WTC11 (cell line): ENCODE data around the gene ABL1. TPM values are rescaled to one million over a fixed set of nuclear protein-coding genes. Genes with fewer than 3 reads are reported as not detected.

Experiments used
- CREB1 ChIP-seq: sonication (generic); formaldehyde crosslinking; IDR thresholded peaks from 2 replicates; pipeline ENCODE4 v1.8.0; 2023; ENCODE audit warnings: mild to moderate bottlenecking, missing genetic modification reagents
- CREM ChIP-seq: sonication (generic); formaldehyde crosslinking; IDR thresholded peaks from 2 replicates; pipeline ENCODE4 v1.8.1; 2022; ENCODE audit warnings: mild to moderate bottlenecking, missing genetic modification reagents, moderate library complexity
- ESRRA ChIP-seq: sonication (generic); formaldehyde crosslinking; IDR thresholded peaks from 2 replicates; pipeline ENCODE4 v1.8.1; 2022; ENCODE audit warnings: mild to moderate bottlenecking, missing genetic modification reagents, borderline replicate concordance
- NR1H2 ChIP-seq: sonication (generic); formaldehyde crosslinking; IDR thresholded peaks from 2 replicates; pipeline ENCODE4 v1.9.0; 2021; ENCODE audit warnings: mild to moderate bottlenecking, moderate library complexity, missing genetic modification reagents
- NR3C1 ChIP-seq: sonication (generic); formaldehyde crosslinking; conservative IDR thresholded peaks from 2 replicates; pipeline ENCODE4 v1.8.1; 2023; ENCODE audit warnings: low read depth, mild to moderate bottlenecking, missing genetic modification reagents
- RELA ChIP-seq: sonication (generic); formaldehyde crosslinking; IDR thresholded peaks from 2 replicates; pipeline ENCODE4 v1.8.1; 2022; ENCODE audit warnings: missing genetic modification reagents, mild to moderate bottlenecking, borderline replicate concordance
- ZNF416 ChIP-seq: fragments of 250-450 bp; sonication (Bioruptor Pico); IDR thresholded peaks from 2 replicates; pipeline ENCODE4 v1.9.0; 2021; ENCODE audit warnings: mild to moderate bottlenecking, inconsistent platforms
- total RNA-seq: library from RNA; stranded (reverse); gene quantifications from 3 replicates; pipeline ENCODE4 v1.2.3, GENCODE V29; 2021
- TF ChIP-seq, protein P1 (sequence below): fragments of 250-450 bp; sonication (Bioruptor Pico); IDR thresholded peaks from 2 replicates; pipeline ENCODE4 v1.9.0; 2021; ENCODE audit warnings: mild to moderate bottlenecking
- TF ChIP-seq, protein P2 (sequence below): sonication (generic); formaldehyde crosslinking; IDR thresholded peaks from 2 replicates; pipeline ENCODE4 v1.8.1; 2023; ENCODE audit warnings: mild to moderate bottlenecking, moderate library complexity, missing genetic modification reagents
- TF ChIP-seq, protein P3 (sequence below): sonication (generic); formaldehyde crosslinking; IDR thresholded peaks from 2 replicates; pipeline ENCODE4 v1.8.1; 2022; ENCODE audit warnings: low read depth, mild to moderate bottlenecking, moderate library complexity, missing genetic modification reagents, borderline replicate concordance
- TF ChIP-seq, protein P4 (sequence below): sonication (generic); formaldehyde crosslinking; IDR thresholded peaks from 2 replicates; pipeline ENCODE4 v1.8.0; 2022; ENCODE audit warnings: mild to moderate bottlenecking, missing genetic modification reagents
- TF ChIP-seq, protein P5 (sequence below): sonication (generic); formaldehyde crosslinking; IDR thresholded peaks from 2 replicates; pipeline ENCODE4 v1.8.0; 2022; ENCODE audit warnings: mild to moderate bottlenecking, missing genetic modification reagents
- TF ChIP-seq, protein P6 (sequence below): sonication (generic); formaldehyde crosslinking; IDR thresholded peaks from 2 replicates; pipeline ENCODE4 v1.8.1; 2023; ENCODE audit warnings: mild to moderate bottlenecking, missing genetic modification reagents, moderate library complexity
- TF ChIP-seq, protein P7 (sequence below): sonication (generic); formaldehyde crosslinking; IDR thresholded peaks from 2 replicates; pipeline ENCODE4 v1.8.1; 2023; ENCODE audit warnings: mild to moderate bottlenecking, missing genetic modification reagents, borderline replicate concordance
- TF ChIP-seq, protein P8 (sequence below): sonication (generic); formaldehyde crosslinking; IDR thresholded peaks from 2 replicates; pipeline ENCODE4 v1.8.1; 2022; ENCODE audit warnings: low read depth, missing genetic modification reagents, borderline replicate concordance

ABL1 gene
- total RNA-seq, 1 experiment from 2014 or later = 104 TPM

DNA sequence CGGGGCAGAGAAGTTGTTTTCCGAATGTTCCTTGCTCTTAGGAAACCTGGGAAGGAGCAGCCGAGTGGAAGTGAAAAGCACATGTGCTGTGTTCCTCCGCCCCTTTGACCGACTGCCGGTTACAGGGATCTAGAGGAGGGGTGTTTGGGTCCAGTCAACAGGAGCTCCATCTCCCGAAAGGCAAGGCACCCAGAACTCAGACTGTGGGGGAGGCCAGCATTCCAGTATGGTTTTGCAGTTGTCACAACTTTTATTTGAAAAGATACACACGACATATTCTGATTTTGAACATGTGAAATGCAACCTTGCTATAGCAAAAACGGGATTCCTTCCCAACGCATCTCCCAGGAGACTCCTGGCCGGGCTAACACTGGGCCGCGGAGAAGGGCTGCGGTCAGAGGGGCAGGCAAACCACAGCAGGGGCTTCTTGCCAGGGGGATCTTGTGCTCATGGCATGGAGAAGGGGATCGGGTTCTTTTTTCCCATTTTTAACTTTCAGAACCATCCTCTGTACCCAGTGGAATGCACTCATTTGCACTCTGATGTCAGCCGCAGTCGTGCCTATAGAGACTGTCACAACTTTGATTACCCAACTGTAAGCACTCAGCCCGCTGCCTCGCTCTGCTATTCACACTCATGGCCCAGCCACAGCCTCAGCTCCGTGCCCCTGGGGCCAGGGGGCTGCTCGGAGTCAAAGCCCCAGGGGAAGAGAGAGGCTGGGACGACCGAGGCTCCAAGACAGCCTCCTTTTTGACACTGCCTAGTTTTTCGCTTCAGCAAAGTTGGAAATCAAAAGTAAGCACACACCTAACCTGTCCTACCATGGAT is 57.6 kb downstream of the ABL1 start (continued):
- TF ChIP-seq, protein P1, sequence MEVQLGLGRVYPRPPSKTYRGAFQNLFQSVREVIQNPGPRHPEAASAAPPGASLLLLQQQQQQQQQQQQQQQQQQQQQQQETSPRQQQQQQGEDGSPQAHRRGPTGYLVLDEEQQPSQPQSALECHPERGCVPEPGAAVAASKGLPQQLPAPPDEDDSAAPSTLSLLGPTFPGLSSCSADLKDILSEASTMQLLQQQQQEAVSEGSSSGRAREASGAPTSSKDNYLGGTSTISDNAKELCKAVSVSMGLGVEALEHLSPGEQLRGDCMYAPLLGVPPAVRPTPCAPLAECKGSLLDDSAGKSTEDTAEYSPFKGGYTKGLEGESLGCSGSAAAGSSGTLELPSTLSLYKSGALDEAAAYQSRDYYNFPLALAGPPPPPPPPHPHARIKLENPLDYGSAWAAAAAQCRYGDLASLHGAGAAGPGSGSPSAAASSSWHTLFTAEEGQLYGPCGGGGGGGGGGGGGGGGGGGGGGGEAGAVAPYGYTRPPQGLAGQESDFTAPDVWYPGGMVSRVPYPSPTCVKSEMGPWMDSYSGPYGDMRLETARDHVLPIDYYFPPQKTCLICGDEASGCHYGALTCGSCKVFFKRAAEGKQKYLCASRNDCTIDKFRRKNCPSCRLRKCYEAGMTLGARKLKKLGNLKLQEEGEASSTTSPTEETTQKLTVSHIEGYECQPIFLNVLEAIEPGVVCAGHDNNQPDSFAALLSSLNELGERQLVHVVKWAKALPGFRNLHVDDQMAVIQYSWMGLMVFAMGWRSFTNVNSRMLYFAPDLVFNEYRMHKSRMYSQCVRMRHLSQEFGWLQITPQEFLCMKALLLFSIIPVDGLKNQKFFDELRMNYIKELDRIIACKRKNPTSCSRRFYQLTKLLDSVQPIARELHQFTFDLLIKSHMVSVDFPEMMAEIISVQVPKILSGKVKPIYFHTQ (CRISPR knock-in tag) = no peak
- no peak for TF ChIP-seq ESRRA
- TF ChIP-seq, protein P2, sequence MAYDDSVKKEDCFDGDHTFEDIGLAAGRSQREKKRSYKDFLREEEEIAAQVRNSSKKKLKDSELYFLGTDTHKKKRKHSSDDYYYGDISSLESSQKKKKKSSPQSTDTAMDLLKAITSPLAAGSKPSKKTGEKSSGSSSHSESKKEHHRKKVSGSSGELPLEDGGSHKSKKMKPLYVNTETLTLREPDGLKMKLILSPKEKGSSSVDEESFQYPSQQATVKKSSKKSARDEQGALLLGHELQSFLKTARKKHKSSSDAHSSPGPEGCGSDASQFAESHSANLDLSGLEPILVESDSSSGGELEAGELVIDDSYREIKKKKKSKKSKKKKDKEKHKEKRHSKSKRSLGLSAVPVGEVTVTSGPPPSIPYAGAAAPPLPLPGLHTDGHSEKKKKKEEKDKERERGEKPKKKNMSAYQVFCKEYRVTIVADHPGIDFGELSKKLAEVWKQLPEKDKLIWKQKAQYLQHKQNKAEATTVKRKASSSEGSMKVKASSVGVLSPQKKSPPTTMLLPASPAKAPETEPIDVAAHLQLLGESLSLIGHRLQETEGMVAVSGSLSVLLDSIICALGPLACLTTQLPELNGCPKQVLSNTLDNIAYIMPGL = no peak
- no peak for TF ChIP-seq CREB1 (CRISPR knock-in tag)
- TF ChIP-seq CREM (CRISPR knock-in tag) = no peak
- TF ChIP-seq RELA (CRISPR knock-in tag) = no peak
- TF ChIP-seq, protein P3, sequence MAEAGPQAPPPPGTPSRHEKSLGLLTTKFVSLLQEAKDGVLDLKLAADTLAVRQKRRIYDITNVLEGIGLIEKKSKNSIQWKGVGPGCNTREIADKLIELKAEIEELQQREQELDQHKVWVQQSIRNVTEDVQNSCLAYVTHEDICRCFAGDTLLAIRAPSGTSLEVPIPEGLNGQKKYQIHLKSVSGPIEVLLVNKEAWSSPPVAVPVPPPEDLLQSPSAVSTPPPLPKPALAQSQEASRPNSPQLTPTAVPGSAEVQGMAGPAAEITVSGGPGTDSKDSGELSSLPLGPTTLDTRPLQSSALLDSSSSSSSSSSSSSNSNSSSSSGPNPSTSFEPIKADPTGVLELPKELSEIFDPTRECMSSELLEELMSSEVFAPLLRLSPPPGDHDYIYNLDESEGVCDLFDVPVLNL (CRISPR knock-in tag) = no peak
- TF ChIP-seq NR3C1 = no peak
- TF ChIP-seq, protein P4, sequence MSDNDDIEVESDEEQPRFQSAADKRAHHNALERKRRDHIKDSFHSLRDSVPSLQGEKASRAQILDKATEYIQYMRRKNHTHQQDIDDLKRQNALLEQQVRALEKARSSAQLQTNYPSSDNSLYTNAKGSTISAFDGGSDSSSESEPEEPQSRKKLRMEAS (CRISPR knock-in tag) = no peak
- TF ChIP-seq, protein P5, sequence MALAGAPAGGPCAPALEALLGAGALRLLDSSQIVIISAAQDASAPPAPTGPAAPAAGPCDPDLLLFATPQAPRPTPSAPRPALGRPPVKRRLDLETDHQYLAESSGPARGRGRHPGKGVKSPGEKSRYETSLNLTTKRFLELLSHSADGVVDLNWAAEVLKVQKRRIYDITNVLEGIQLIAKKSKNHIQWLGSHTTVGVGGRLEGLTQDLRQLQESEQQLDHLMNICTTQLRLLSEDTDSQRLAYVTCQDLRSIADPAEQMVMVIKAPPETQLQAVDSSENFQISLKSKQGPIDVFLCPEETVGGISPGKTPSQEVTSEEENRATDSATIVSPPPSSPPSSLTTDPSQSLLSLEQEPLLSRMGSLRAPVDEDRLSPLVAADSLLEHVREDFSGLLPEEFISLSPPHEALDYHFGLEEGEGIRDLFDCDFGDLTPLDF (CRISPR knock-in tag) = no peak
- TF ChIP-seq ZNF416 (CRISPR knock-in tag) = no peak
- TF ChIP-seq, protein P6, sequence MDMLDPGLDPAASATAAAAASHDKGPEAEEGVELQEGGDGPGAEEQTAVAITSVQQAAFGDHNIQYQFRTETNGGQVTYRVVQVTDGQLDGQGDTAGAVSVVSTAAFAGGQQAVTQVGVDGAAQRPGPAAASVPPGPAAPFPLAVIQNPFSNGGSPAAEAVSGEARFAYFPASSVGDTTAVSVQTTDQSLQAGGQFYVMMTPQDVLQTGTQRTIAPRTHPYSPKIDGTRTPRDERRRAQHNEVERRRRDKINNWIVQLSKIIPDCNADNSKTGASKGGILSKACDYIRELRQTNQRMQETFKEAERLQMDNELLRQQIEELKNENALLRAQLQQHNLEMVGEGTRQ (CRISPR knock-in tag) = no peak
- TF ChIP-seq, protein P7, sequence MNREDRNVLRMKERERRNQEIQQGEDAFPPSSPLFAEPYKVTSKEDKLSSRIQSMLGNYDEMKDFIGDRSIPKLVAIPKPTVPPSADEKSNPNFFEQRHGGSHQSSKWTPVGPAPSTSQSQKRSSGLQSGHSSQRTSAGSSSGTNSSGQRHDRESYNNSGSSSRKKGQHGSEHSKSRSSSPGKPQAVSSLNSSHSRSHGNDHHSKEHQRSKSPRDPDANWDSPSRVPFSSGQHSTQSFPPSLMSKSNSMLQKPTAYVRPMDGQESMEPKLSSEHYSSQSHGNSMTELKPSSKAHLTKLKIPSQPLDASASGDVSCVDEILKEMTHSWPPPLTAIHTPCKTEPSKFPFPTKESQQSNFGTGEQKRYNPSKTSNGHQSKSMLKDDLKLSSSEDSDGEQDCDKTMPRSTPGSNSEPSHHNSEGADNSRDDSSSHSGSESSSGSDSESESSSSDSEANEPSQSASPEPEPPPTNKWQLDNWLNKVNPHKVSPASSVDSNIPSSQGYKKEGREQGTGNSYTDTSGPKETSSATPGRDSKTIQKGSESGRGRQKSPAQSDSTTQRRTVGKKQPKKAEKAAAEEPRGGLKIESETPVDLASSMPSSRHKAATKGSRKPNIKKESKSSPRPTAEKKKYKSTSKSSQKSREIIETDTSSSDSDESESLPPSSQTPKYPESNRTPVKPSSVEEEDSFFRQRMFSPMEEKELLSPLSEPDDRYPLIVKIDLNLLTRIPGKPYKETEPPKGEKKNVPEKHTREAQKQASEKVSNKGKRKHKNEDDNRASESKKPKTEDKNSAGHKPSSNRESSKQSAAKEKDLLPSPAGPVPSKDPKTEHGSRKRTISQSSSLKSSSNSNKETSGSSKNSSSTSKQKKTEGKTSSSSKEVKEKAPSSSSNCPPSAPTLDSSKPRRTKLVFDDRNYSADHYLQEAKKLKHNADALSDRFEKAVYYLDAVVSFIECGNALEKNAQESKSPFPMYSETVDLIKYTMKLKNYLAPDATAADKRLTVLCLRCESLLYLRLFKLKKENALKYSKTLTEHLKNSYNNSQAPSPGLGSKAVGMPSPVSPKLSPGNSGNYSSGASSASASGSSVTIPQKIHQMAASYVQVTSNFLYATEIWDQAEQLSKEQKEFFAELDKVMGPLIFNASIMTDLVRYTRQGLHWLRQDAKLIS = no peak
- TF ChIP-seq, protein P8, sequence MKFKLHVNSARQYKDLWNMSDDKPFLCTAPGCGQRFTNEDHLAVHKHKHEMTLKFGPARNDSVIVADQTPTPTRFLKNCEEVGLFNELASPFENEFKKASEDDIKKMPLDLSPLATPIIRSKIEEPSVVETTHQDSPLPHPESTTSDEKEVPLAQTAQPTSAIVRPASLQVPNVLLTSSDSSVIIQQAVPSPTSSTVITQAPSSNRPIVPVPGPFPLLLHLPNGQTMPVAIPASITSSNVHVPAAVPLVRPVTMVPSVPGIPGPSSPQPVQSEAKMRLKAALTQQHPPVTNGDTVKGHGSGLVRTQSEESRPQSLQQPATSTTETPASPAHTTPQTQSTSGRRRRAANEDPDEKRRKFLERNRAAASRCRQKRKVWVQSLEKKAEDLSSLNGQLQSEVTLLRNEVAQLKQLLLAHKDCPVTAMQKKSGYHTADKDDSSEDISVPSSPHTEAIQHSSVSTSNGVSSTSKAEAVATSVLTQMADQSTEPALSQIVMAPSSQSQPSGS (CRISPR knock-in tag) = no peak
- TF ChIP-seq NR1H2 (CRISPR knock-in tag) = no peak
